GM12865 (cell line): ENCODE data around the gene ANAPC4.
A peak's percentile ranks its signal among the peaks of the same experiment; 100 is the strongest.
"Not testable (repeated sequence)": the region's sequence is repeated elsewhere in the genome, so short reads cannot be mapped to it uniquely, and the experiment has no call there.

Experiments
- DNase-seq: peaks from one replicate; pipeline ENCODE4 v3.0.0; 2010; ENCODE audit warnings: low read depth
- H3K4me3 ChIP-seq: 2 replicates; pipeline ENCODE4 v1.5.1; 2011; ENCODE audit warnings: mild to moderate bottlenecking, low read depth, low read length, control low read depth
- TF ChIP-seq, protein P1 (sequence below): IDR thresholded peaks from 2 replicates; pipeline ENCODE4 v1.5.1; 2011; ENCODE audit warnings: low read length, control low read depth, low read depth, inconsistent platforms; ENCODE audit not compliant: insufficient read depth; ENCODE audit errors: missing control alignments

Gene ANAPC4

DNA sequence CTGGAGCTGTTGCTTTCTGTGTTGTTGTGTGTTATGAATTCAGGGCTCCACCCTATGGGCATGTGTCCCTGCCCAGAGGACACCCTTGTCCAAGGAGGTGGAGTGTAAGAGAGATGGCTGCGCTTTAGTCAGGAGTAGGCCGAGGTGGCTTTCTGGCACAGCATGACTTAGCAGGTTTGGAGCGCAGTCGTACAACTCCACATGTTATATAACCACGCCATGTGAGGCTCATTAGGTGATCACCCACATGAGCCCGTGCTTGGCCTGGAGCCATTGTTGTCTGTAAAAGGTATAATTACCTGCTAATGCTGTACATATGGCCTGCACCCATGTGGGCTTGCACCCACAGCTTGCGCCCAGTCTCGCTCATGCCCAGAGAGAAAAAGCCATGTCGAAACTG lies 15.8 kb upstream of the ANAPC4 start:
- DNase-seq, result no peak
- TF ChIP-seq, protein P1, sequence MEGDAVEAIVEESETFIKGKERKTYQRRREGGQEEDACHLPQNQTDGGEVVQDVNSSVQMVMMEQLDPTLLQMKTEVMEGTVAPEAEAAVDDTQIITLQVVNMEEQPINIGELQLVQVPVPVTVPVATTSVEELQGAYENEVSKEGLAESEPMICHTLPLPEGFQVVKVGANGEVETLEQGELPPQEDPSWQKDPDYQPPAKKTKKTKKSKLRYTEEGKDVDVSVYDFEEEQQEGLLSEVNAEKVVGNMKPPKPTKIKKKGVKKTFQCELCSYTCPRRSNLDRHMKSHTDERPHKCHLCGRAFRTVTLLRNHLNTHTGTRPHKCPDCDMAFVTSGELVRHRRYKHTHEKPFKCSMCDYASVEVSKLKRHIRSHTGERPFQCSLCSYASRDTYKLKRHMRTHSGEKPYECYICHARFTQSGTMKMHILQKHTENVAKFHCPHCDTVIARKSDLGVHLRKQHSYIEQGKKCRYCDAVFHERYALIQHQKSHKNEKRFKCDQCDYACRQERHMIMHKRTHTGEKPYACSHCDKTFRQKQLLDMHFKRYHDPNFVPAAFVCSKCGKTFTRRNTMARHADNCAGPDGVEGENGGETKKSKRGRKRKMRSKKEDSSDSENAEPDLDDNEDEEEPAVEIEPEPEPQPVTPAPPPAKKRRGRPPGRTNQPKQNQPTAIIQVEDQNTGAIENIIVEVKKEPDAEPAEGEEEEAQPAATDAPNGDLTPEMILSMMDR, result no peak
- H3K4me3 ChIP-seq, result no peak overlapping the region

DNA sequence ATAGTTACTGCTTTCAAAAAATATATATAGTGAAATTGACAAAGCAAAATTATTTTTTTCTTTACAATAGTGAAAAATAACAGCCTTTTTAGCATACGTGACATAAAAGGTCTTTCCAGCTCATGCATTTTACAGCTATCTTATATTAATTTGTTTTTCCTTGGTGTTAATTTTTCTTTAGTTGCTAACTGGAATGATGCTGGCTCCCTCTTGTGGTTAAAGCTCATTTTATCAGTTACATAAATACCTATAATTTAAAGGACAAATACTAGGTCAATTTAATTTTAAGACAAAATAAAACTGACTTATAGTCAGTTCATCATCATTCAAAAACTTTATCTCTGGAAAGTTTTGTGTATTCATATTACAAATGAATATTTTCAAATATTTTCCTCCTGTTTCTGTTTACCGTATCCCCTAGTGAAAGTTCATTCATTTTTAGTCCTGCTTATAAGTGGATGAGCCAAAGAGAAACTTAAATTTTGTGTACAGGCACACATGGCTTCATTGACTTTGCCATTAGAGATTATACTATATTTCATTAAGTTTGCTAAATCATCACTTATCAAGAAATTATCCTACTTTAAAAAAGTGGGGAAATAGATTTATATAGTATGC lies 9.9 kb upstream of the ANAPC4 start:
- H3K4me3 ChIP-seq, result no peak overlapping the region
- DNase-seq, result peak; percentile 61
- TF ChIP-seq, protein P1, result peak; percentile 42

DNA sequence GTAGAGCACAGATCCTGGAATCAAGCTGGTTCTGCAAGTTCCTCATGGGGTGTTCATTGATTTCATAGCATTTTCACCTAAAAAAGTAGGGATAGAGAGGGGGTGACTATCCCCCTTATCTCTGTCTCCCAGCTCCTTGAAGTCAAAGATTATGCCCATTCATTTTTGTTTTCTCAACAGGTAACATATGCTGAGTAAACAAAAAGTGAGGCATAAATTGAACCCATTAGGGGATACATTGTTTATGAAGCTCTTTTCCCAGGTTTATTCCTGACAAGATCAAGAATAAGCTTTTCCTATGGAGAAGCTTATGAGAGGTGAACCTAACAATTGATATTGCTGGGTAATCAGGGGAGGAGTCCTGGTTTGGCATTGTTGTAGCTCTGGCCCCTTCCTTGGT lies 9.2 kb upstream of the ANAPC4 start:
- no peak overlapping the region for H3K4me3 ChIP-seq
- TF ChIP-seq, protein P1, result no peak
- no peak for DNase-seq

DNA sequence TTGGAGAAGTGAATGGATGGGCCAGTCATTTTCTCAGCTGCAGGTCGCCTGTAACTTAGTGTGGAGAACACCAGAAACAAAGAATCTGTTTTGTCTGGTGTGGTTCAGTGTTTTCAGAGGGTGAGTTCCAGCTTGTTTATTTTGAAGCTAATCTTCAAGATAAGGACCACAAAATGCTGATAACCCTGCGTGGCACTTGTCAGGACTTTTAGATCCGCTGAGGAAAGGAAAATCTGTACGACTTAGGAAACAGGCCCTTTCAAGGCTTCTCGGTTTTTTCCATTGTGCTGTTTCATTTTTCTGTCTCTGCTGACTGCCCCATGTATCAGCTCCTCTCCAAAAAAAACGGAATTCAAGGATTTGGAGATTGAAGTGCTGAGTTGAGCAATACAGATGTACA lies 8.7 kb upstream of the ANAPC4 start:
- TF ChIP-seq, protein P1, result no peak
- no peak for DNase-seq
- no peak overlapping the region for H3K4me3 ChIP-seq

DNA sequence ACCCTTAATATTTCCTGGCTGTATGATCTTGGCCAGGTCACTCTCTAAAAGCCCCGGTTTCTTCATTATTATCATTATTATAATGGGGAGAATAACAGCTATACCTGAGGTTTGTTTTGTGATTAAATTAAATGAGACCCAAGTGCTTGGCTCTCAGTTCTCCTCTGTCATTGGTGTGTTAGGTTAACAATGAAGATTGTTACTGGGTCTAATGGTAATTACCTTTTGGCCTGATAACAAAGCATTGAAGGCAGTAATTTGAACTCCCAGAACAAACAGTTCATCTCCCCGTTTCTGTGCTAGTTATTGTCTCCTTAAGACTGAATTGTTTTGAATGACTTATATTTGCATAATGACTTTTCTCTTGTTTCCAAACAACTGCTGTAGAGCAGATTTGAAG lies 6.8 kb upstream of the ANAPC4 start:
- no peak overlapping the region for H3K4me3 ChIP-seq
- DNase-seq, result no peak
- TF ChIP-seq, protein P1, result no peak

DNA sequence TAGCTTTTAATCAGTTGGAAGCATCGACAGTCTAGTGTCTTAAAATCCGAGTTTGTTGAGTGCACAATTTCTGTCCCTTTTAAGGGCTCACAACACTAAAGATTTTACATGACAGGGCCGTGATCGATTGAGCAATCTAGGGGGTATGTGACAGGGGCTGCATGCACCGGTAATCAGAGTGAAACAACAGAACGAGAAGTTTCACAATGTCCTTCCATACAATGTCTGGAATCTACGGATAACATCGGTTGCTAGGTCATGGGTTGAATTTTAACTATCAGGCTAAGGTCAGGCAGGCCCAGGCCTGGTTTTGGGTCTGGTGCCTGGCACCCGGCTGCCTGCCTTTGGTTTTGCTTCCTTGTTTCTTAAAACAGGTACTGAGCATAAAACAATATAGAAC lies 4.5 kb upstream of the ANAPC4 start:
- not testable (repeated sequence) for H3K4me3 ChIP-seq, DNase-seq

DNA sequence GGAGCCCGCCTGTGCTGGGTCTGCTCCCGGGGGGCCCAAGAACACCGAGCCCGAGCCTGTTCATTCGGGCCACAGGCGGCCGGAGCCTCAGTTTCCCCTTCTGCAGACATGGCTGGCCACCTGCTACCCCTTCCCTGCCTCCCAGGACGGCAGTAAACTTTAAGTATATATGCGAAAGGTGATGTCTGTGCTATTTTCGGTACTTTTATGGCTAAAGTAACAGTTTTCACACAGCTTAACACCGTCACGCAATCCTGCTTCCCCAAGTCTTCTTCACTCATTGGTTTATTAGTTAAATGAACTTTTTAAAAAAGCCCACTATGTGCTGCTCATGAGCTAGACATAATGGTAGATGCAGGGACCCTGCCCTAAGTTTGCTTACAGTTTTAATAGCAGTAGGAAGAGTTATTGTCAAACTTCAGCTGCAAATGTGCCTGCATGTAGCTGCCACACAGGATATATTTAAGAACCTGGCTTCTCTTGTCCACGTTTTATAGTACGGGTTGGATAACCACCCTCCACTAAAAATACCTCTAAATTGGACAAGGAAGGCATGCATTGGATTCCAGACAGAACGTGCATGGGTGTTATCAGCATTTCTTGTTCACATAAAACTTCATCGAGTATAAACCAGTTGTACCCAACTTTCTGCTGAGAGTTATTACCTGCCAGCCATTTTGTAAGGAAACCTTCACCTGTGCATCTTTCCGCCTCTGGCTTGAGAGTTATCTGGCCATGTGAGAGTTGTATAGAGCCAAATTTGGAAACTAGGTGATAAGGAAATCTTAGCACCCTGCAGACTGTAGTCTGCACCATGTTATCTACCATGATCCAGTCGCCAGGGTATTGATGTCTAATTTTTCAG lies 741 bp downstream of the ANAPC4 start:
- DNase-seq, result peak; percentile 16
- peak overlapping the region; percentile 98 for H3K4me3 ChIP-seq
- TF ChIP-seq, protein P1, result no peak
